ENCODE results near the gene NR0B1. TPM values are rescaled to one million over a fixed set of nuclear protein-coding genes. Genes with fewer than 3 reads are reported as not detected.

The NR0B1 gene
- polyA plus RNA-seq, 2 of the 4 experiments (the other 2 are of a cell fraction): 17.9 to 26.6 TPM

- Histone ChIP-seq H3K9me3 (no peaks in the 10 kb centered on the region), H3K4me1 (no peaks in the 10 kb centered on the region), H3K4me3 (no peak overlapping the region), H3K27ac (no peak overlapping the region), H3K4me2 (no peak overlapping the region)
- CTCF ChIA-PET: no interaction called here
- no peak for ATAC-seq
- TF ChIP-seq HOXB13 (CRISPR knock-in tag; IDR thresholded peaks at IDR 0.05; ENCODE audit: low read depth): no peak
- no peak for TF ChIP-seq CEBPB (IDR thresholded peaks at IDR 0.05)
- TF ChIP-seq MAX (IDR thresholded peaks at IDR 0.05): no peak
- TF ChIP-seq MAZ (IDR thresholded peaks at IDR 0.05; ENCODE audit: borderline replicate concordance, low read depth, low read length): no peak
- TF ChIP-seq POLR2A (IDR thresholded peaks at IDR 0.05; ENCODE audit: low read length): no peak
- no peak for TF ChIP-seq BHLHE40 (IDR thresholded peaks at IDR 0.05; ENCODE audit: low read depth, low read length)
- POLR2A ChIA-PET: no interaction called here
- peak; percentile 89 for FAIRE-seq
- 80% methylated on average over 5 of the region's 5 CpGs for WGBS (ENCODE audit: missing lambda C conversion rate)
- DNase-seq (ENCODE audit: low read depth in 1 of 2, low spot score in 1 of 2): no peak
Observed at GRCh38 chrX:30312858-30313257, 3.7 kb upstream of the NR0B1 start.

GRCh38 chrX:30310429-30311206, 1.4 kb upstream of the NR0B1 start:
- no peak for ATAC-seq
- FAIRE-seq: peak; percentile 86
- H3K9me3 ChIP-seq: no peaks in the 10 kb centered on the region
- CTCF ChIA-PET: no interaction called here
- POLR2A ChIA-PET: no interaction called here
- H3K4me3 ChIP-seq: no peak overlapping the region
- no peak overlapping the region for H3K4me2 ChIP-seq
- DNase-seq (ENCODE audit: low read depth in 1 of 2, low spot score in 1 of 2): no peak
- H3K27ac ChIP-seq: no peak overlapping the region
- TF ChIP-seq MAZ (IDR thresholded peaks at IDR 0.05; ENCODE audit: borderline replicate concordance, low read depth, low read length) (no peak), NFE2L2 (conservative IDR thresholded peaks at IDR 0.05; ENCODE audit: low read length) (no peak), ESRRA (IDR thresholded peaks at IDR 0.05; ENCODE audit: borderline replicate concordance, low read length) (no peak)
- 74% methylated on average over 5 of the region's 5 CpGs for WGBS (ENCODE audit: missing lambda C conversion rate)
- 0 out of 3 replicates have a peak, but pooled peaks cover 2% of the 10 kb centered on the region for H3K4me1 ChIP-seq

- ChIA-PET POLR2A (interaction anchor here (1.7 kb wide), 1 partner anchor 25 kb away, joined by 6 read pairs; no protein-coding TSS in a partner anchor), CTCF (interaction anchor here (0.8 to 2.2 kb wide), 21 partner anchors 8 to 407 kb away, joined by 3 to 17 read pairs (median 6); no protein-coding TSS in a partner anchor)
- peak; percentile 65 for TF ChIP-seq CTCF (IDR thresholded peaks at IDR 0.05)
- peak; percentile 35 for TF ChIP-seq POLR2A (IDR thresholded peaks at IDR 0.05; ENCODE audit: low read length)
- TF ChIP-seq KDM1A (IDR thresholded peaks at IDR 0.05; ENCODE audit: low read depth): no peak
- TF ChIP-seq BHLHE40 (IDR thresholded peaks at IDR 0.05; ENCODE audit: low read depth, low read length): no peak
- TF ChIP-seq ELK1 (IDR thresholded peaks at IDR 0.05; ENCODE audit: low read depth, low read length): no peak
- peak; percentile 40; the same call in 1 of the 2 replicates for TF ChIP-seq MYC (IDR thresholded peaks at IDR 0.05; ENCODE audit: borderline replicate concordance, low read length)
- TF ChIP-seq RAD21 (conservative IDR thresholded peaks at IDR 0.05 in 1 of 2, IDR thresholded peaks at IDR 0.05 in 1 of 2): peak; percentile 37 to 60; a peak in 4 of 5 replicates
- TF ChIP-seq TFCP2L1 (CRISPR knock-in tag; IDR thresholded peaks at IDR 0.05): no peak
- peak; percentile 72 for TF ChIP-seq SMC3 (IDR thresholded peaks at IDR 0.05)
- peak; percentile 89 for TF ChIP-seq MAX (IDR thresholded peaks at IDR 0.05)
- peak; percentile 75 for TF ChIP-seq E2F6 (IDR thresholded peaks at IDR 0.05; ENCODE audit: borderline replicate concordance, low read depth)
- WGBS (ENCODE audit: missing lambda C conversion rate): 0% methylated on average over 2 of the region's 71 CpGs
- no peaks in the 10 kb centered on the region for H3K9me3 ChIP-seq
- FAIRE-seq: peak; percentile 54
- peak overlapping the region; percentile 76 for H3K4me2 ChIP-seq
- peak; percentile 46 to 86 for DNase-seq (ENCODE audit: low read depth in 1 of 2, low spot score in 1 of 2)
- peak overlapping the region; percentile 83 for H3K4me3 ChIP-seq
- peaks cover 23% of the 10 kb centered on the region for H3K4me1 ChIP-seq
- peak overlapping the region; percentile 88 to 97 for H3K27ac ChIP-seq
- ATAC-seq: peak; percentile 87
Observed at GRCh38 chrX:30308263-30309138, 689 bp downstream of the NR0B1 start.
